HepG2 (cell line): ENCODE measurements around the gene CPSF6. TPM values are rescaled to one million over a fixed set of nuclear protein-coding genes. Genes with fewer than 3 reads are reported as not detected.

Experiments
- ARHGAP35 ChIP-seq: sonication (generic); formaldehyde crosslinking; IDR thresholded peaks from 2 replicates; pipeline ENCODE4 v1.9.0; 2022; ENCODE audit warnings: mild to moderate bottlenecking, inconsistent platforms, moderate library complexity, missing genetic modification reagents, borderline replicate concordance
- HDAC2 ChIP-seq: sonication (generic); formaldehyde crosslinking; IDR thresholded peaks from 2 replicates; pipeline ENCODE4 v1.4.0; 2020; ENCODE audit warnings: missing genetic modification reagents
- IKZF4 ChIP-seq: sonication (generic); formaldehyde crosslinking; IDR thresholded peaks from 2 replicates; pipeline ENCODE4 v1.5.1; 2020; ENCODE audit warnings: borderline replicate concordance, mild to moderate bottlenecking, low read depth, missing genetic modification reagents; ENCODE audit errors: not compliant biosample characterization
- IRF2 ChIP-seq: IDR thresholded peaks from 2 replicates; pipeline ENCODE4 v1.6.1; 2018; ENCODE audit warnings: missing genetic modification reagents, missing compliant biosample characterization
- MEIS2 ChIP-seq: sonication (generic); formaldehyde crosslinking; IDR thresholded peaks from 2 replicates; pipeline ENCODE4 v1.9.0; 2021; ENCODE audit warnings: mild to moderate bottlenecking, missing genetic modification reagents
- RFXAP ChIP-seq: sonication (generic); formaldehyde crosslinking; IDR thresholded peaks from 2 replicates; pipeline ENCODE4 v1.4.0; 2020; ENCODE audit warnings: missing genetic modification reagents, borderline replicate concordance
- SP1 ChIP-seq, 2 experiments: fragments of 450-650 bp in 1 of 2; sonication (generic) in 1 of 2; formaldehyde crosslinking in 1 of 2; IDR thresholded peaks; 2 replicates each; pipeline versions ENCODE4 v1.4.0 to v1.6.1; 2016 to 2020; ENCODE audit warnings: missing genetic modification reagents in 1 of 2
- TBL1XR1 ChIP-seq: fragments of 150-350 bp; IDR thresholded peaks from 2 replicates; pipeline ENCODE4 v1.6.1; 2014; ENCODE audit warnings: borderline replicate concordance, low read length; ENCODE audit not compliant: partially characterized antibody
- ZBTB7A ChIP-seq: sonication (generic); formaldehyde crosslinking; IDR thresholded peaks from 2 replicates; pipeline ENCODE4 v1.8.0; 2022; ENCODE audit warnings: mild to moderate bottlenecking, missing genetic modification reagents
- ZFP37 ChIP-seq: sonication (generic); formaldehyde crosslinking; IDR thresholded peaks from 2 replicates; pipeline ENCODE4 v1.4.0; 2020; ENCODE audit warnings: missing genetic modification reagents, borderline replicate concordance
- ZNF101 ChIP-seq: sonication (generic); formaldehyde crosslinking; IDR thresholded peaks from 2 replicates; pipeline ENCODE4 v1.4.0; 2020; ENCODE audit warnings: mild to moderate bottlenecking, low read depth, missing genetic modification reagents, borderline replicate concordance
- ZNF136 ChIP-seq: sonication (generic); formaldehyde crosslinking; IDR thresholded peaks from 2 replicates; pipeline ENCODE4 v1.8.1; 2022; ENCODE audit warnings: low read depth, mild to moderate bottlenecking, moderate library complexity, missing genetic modification reagents
- ZNF577 ChIP-seq: sonication (generic); formaldehyde crosslinking; IDR thresholded peaks from 2 replicates; pipeline ENCODE4 v1.4.0; 2020; ENCODE audit warnings: mild to moderate bottlenecking, low read depth, missing genetic modification reagents, borderline replicate concordance
- ZNF615 ChIP-seq: sonication (generic); formaldehyde crosslinking; IDR thresholded peaks from 2 replicates; pipeline ENCODE4 v1.5.0; 2020; ENCODE audit warnings: mild to moderate bottlenecking, missing genetic modification reagents, borderline replicate concordance
- ZNF652 ChIP-seq: IDR thresholded peaks from 2 replicates; pipeline ENCODE4 v1.6.1; 2016; ENCODE audit warnings: low read depth, borderline replicate concordance
- ZNF713 ChIP-seq: sonication (generic); formaldehyde crosslinking; IDR thresholded peaks from 2 replicates; pipeline ENCODE4 v1.4.0; 2020; ENCODE audit warnings: mild to moderate bottlenecking, missing genetic modification reagents
- ZNF776 ChIP-seq: sonication (generic); formaldehyde crosslinking; IDR thresholded peaks from 2 replicates; pipeline ENCODE4 v1.4.0; 2020; ENCODE audit warnings: mild to moderate bottlenecking, missing genetic modification reagents
- polyA plus RNA-seq, 8 experiments: library from polyadenylated mRNA; depleted of rRNA in 3 of 8; stranded (reverse) in 7 of 8; unstranded in 1 of 8; fragments of >200 nt; fragmentation: Illumina TruSeq in 4 of 8; extraction: Trizol in 4 of 8; gene quantifications; 2 replicates each; pipeline versions ENCODE4 v1.2.1 to v1.2.3, GENCODE V29; 2011 to 2016; ENCODE audit warnings: low read depth in 4 of 8, missing spikeins in 1 of 8, mixed read lengths in 1 of 8; ENCODE audit not compliant: insufficient read depth in 1 of 8
- total RNA-seq, 5 experiments: library from RNA; depleted of rRNA; stranded (reverse); fragments of >200 nt; fragmentation: Illumina TruSeq; extraction: Trizol; gene quantifications; 2 replicates each; pipeline ENCODE4 v1.2.3, GENCODE V29; 2016; ENCODE audit warnings: low read depth in 1 of 5
- TF ChIP-seq, protein P1 (sequence below): sonication (generic); formaldehyde crosslinking; IDR thresholded peaks from 2 replicates; pipeline ENCODE4 v1.9.0; 2022; ENCODE audit warnings: missing genetic modification reagents, mild to moderate bottlenecking, borderline replicate concordance
- TF ChIP-seq, protein P2 (sequence below): IDR thresholded peaks from 2 replicates; pipeline ENCODE4 v1.6.1; 2016; ENCODE audit warnings: low read depth, control low read depth
- TF ChIP-seq, protein P3 (sequence below): sonication (generic); formaldehyde crosslinking; conservative IDR thresholded peaks from 2 replicates; pipeline ENCODE4 v1.5.0; 2020; ENCODE audit warnings: missing genetic modification reagents
- TF ChIP-seq, protein P4 (sequence below): sonication (generic); formaldehyde crosslinking; IDR thresholded peaks from 2 replicates; pipeline ENCODE4 v1.8.0; 2022; ENCODE audit warnings: missing genetic modification reagents, mild to moderate bottlenecking, inconsistent platforms, borderline replicate concordance
- TF ChIP-seq, protein P5 (sequence below): sonication (generic); formaldehyde crosslinking; IDR thresholded peaks from 2 replicates; pipeline ENCODE4 v1.8.1; 2023; ENCODE audit warnings: mild to moderate bottlenecking, missing genetic modification reagents

The CPSF6 gene
- total and polyA plus RNA-seq, 2 of the 13 experiments (the other 11 are each of a cell fraction or from before 2014, with no cell fraction given) = 41.8 to 71.0 TPM

DNA sequence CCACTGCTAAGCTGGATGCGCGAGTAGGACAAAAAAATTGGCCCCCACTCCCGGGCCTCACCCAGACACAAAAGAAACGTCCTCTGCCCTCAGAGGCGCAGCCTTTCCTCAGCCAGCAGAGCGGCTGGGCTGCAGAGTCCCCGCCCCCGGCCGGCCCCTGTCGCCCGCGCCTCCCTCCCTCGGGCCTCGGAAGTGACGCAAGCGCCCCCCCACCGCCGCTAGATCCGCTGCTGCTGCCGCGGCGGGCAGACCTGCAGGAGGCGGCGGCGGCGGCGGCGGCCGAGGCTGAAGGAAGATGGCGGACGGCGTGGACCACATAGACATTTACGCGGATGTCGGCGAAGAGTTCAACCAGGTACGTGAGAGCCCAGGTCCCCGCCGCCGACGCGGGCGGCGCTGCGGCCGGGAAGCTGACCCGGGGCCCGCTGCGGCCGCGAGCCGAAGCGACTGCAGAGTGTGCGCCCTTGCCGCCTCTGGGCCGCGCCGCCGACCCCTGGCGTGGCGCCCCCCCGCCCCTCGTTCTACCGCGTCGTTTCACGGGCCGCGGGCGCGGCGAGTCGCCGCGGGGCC lies at the start of gene CPSF6 (continued):
- TF ChIP-seq ZNF577 (CRISPR knock-in tag) = no peak
- TF ChIP-seq, protein P1, sequence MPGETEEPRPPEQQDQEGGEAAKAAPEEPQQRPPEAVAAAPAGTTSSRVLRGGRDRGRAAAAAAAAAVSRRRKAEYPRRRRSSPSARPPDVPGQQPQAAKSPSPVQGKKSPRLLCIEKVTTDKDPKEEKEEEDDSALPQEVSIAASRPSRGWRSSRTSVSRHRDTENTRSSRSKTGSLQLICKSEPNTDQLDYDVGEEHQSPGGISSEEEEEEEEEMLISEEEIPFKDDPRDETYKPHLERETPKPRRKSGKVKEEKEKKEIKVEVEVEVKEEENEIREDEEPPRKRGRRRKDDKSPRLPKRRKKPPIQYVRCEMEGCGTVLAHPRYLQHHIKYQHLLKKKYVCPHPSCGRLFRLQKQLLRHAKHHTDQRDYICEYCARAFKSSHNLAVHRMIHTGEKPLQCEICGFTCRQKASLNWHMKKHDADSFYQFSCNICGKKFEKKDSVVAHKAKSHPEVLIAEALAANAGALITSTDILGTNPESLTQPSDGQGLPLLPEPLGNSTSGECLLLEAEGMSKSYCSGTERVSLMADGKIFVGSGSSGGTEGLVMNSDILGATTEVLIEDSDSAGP = peak; percentile 51; the same call in 1 of the 2 replicates
- TF ChIP-seq, protein P2, sequence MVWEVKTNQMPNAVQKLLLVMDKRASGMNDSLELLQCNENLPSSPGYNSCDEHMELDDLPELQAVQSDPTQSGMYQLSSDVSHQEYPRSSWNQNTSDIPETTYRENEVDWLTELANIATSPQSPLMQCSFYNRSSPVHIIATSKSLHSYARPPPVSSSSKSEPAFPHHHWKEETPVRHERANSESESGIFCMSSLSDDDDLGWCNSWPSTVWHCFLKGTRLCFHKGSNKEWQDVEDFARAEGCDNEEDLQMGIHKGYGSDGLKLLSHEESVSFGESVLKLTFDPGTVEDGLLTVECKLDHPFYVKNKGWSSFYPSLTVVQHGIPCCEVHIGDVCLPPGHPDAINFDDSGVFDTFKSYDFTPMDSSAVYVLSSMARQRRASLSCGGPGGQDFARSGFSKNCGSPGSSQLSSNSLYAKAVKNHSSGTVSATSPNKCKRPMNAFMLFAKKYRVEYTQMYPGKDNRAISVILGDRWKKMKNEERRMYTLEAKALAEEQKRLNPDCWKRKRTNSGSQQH = no peak
- no peak for TF ChIP-seq ZFP37 (CRISPR knock-in tag)
- TF ChIP-seq, protein P3, sequence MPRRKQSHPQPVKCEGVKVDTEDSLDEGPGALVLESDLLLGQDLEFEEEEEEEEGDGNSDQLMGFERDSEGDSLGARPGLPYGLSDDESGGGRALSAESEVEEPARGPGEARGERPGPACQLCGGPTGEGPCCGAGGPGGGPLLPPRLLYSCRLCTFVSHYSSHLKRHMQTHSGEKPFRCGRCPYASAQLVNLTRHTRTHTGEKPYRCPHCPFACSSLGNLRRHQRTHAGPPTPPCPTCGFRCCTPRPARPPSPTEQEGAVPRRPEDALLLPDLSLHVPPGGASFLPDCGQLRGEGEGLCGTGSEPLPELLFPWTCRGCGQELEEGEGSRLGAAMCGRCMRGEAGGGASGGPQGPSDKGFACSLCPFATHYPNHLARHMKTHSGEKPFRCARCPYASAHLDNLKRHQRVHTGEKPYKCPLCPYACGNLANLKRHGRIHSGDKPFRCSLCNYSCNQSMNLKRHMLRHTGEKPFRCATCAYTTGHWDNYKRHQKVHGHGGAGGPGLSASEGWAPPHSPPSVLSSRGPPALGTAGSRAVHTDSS (CRISPR knock-in tag) = no peak
- no peak for TF ChIP-seq SP1 (IDR thresholded peaks at IDR 0.05)
- no peak for TF ChIP-seq SP1 (CRISPR knock-in tag; IDR thresholded peaks at IDR 0.05)
- TF ChIP-seq RFXAP (CRISPR knock-in tag) = no peak
- no peak for TF ChIP-seq ZNF615
- TF ChIP-seq ZNF101 = no peak
- TF ChIP-seq, protein P4, sequence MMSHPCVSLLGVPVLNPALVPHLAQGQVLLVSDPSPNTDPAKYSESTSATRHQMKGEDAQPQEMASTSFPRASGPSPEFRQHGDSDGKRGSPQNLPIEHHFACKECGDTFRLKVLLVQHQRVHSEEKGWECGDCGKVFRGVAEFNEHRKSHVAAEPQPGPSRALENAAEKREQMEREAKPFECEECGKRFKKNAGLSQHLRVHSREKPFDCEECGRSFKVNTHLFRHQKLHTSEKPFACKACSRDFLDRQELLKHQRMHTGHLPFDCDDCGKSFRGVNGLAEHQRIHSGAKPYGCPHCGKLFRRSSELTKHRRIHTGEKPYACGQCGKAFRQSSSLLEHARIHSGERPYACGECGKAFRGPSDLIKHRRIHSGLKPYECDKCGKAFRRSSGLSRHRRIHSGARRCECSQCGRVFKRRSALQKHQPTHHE (CRISPR knock-in tag) = no peak
- TF ChIP-seq ZNF713 (CRISPR knock-in tag) = 0 out of 2 replicates have a peak, but pooled peaks have one; percentile 53
- no peak for TF ChIP-seq ZNF776 (CRISPR knock-in tag)
- no peak for TF ChIP-seq ARHGAP35 (CRISPR knock-in tag)
- TF ChIP-seq ZNF136 (CRISPR knock-in tag) = no peak
- no peak; the same call in 1 of the 2 replicates for TF ChIP-seq MEIS2 (CRISPR knock-in tag)
- TF ChIP-seq ZNF652 (CRISPR knock-in tag) = no peak
- no peak for TF ChIP-seq TBL1XR1
- no peak for TF ChIP-seq ZBTB7A
- TF ChIP-seq, protein P5, sequence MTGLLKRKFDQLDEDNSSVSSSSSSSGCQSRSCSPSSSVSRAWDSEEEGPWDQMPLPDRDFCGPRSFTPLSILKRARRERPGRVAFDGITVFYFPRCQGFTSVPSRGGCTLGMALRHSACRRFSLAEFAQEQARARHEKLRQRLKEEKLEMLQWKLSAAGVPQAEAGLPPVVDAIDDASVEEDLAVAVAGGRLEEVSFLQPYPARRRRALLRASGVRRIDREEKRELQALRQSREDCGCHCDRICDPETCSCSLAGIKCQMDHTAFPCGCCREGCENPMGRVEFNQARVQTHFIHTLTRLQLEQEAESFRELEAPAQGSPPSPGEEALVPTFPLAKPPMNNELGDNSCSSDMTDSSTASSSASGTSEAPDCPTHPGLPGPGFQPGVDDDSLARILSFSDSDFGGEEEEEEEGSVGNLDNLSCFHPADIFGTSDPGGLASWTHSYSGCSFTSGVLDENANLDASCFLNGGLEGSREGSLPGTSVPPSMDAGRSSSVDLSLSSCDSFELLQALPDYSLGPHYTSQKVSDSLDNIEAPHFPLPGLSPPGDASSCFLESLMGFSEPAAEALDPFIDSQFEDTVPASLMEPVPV (CRISPR knock-in tag) = peak; percentile 58; the same call in 1 of the 2 replicates
- TF ChIP-seq IKZF4 (CRISPR knock-in tag) = no peak
- peak; percentile 73; the same call in 1 of the 2 replicates for TF ChIP-seq IRF2 (CRISPR knock-in tag)
- no peak; the same call in 1 of the 2 replicates for TF ChIP-seq HDAC2 (CRISPR knock-in tag)
